HepG2 (cell line): ENCODE data around the gene NME8. TPM values are rescaled to one million over a fixed set of nuclear protein-coding genes. Genes with fewer than 3 reads are reported as not detected.

Source experiments
- ATAC-seq: fragments of 200-7000 bp; cut with Tn5 transposase; 3 replicates; pipeline ENCODE4 v1.9.1; 2020; ENCODE audit warnings: mild to moderate bottlenecking, moderate library complexity
- BruUV-seq: library from RNA; stranded (reverse); fragments of 400-500 nt; replicated peaks from 2 replicates; lab custom pipeline; 2021; lab: Mats Ljungman, UMichigan
- CTCF ChIA-PET: fragments of 300-600 bp; formaldehyde crosslinking; extraction: SDS; loops from one replicate; lab custom pipeline; 2021; ENCODE audit warnings: low total read pairs, inconsistent platforms, low intra/inter-chr PET ratio; lab: Yijun Ruan, JAX
- POLR2A ChIA-PET: fragments of 350-600 bp; sonication (Branson Sonifier 250); formaldehyde crosslinking; loops from one replicate; lab custom pipeline; 2020; ENCODE audit warnings: antibody characterized with exemption, inconsistent platforms; lab: Yijun Ruan, JAX
- DNase-seq: peaks from one replicate; pipeline ENCODE4 v3.0.0-alpha.2; 2015; ENCODE audit warnings: low spot score
- FAIRE-seq: peaks from 3 replicates; lab custom pipeline; 2011; peaks lifted over from hg19 to GRCh38; lab: Jason Lieb, UNC
- H2AFZ ChIP-seq: one replicate; pipeline ENCODE4 v1.6.1; 2011; ENCODE audit warnings: low read length, inconsistent platforms
- H3K27ac ChIP-seq: fragments of 300-600 bp; 3 replicates; pipeline ENCODE4 v1.8.0; 2011; ENCODE audit warnings: mixed run types, mild to moderate bottlenecking, mixed read lengths, low read length, inconsistent platforms; ENCODE audit not compliant: insufficient read depth; ENCODE audit errors: extremely low read length
- H3K27me3 ChIP-seq, 2 experiments: fragments of 200-600 bp in 1 of 2; 2 replicates in 1 of 2; 3 replicates in 1 of 2; pipeline versions ENCODE4 v1.6.0 to v1.8.0; 2011; ENCODE audit warnings: low read length in 2 of 2, mild to moderate bottlenecking in 2 of 2, moderate library complexity in 2 of 2, inconsistent platforms in 1 of 2; ENCODE audit not compliant: insufficient read depth in 2 of 2, control insufficient read depth in 1 of 2
- H3K36me3 ChIP-seq, 2 experiments: fragments of 200-600 bp in 1 of 2; replicated peaks in 1 of 2; 2 replicates in 1 of 2; 3 replicates in 1 of 2; pipeline versions ENCODE4 v1.5.1 to v1.8.0; 2011; ENCODE audit warnings: low read length in 2 of 2, inconsistent platforms in 1 of 2; ENCODE audit not compliant: insufficient read depth in 2 of 2, control insufficient read depth in 1 of 2
- H3K4me1 ChIP-seq: 2 replicates; pipeline ENCODE4 v1.5.1; 2012; ENCODE audit warnings: low read length, inconsistent platforms; ENCODE audit not compliant: insufficient read depth
- H3K4me2 ChIP-seq: 2 replicates; pipeline ENCODE4 v1.6.0; 2011; ENCODE audit warnings: low read depth, low read length, inconsistent platforms
- H3K4me3 ChIP-seq, 3 experiments: fragments of 200-600 bp in 1 of 3; sonication (generic), shearing (Covaris generic) in 1 of 3; replicated peaks in 1 of 3; 2 replicates each; pipeline ENCODE4 v1.5.1; 2011 to 2016; ENCODE audit warnings: low read length in 3 of 3, inconsistent platforms in 2 of 3, low read depth in 2 of 3, mild to moderate bottlenecking in 2 of 3, control low read depth in 1 of 3, mixed read lengths in 1 of 3; ENCODE audit not compliant: insufficient read depth in 1 of 3
- H3K79me2 ChIP-seq: one replicate; pipeline ENCODE4 v1.6.1; 2011; ENCODE audit warnings: low read length, inconsistent platforms; ENCODE audit not compliant: insufficient read depth
- H3K9ac ChIP-seq: 2 replicates; pipeline ENCODE4 v1.6.0; 2011; ENCODE audit warnings: mild to moderate bottlenecking, low read depth, low read length, inconsistent platforms; ENCODE audit not compliant: insufficient read depth
- H3K9me3 ChIP-seq: 2 replicates; pipeline ENCODE4 v1.5.1; 2012; ENCODE audit warnings: mild to moderate bottlenecking, low read length
- H4K20me1 ChIP-seq: 2 replicates; pipeline ENCODE4 v1.6.0; 2011; ENCODE audit warnings: inconsistent platforms, mild to moderate bottlenecking, low read length, moderate library complexity; ENCODE audit not compliant: insufficient read depth
- GFI1 ChIP-seq: sonication (generic); formaldehyde crosslinking; IDR thresholded peaks from 2 replicates; pipeline ENCODE4 v1.5.0; 2020; ENCODE audit warnings: missing genetic modification reagents, mild to moderate bottlenecking, borderline replicate concordance
- NAIF1 ChIP-seq: sonication (generic); formaldehyde crosslinking; IDR thresholded peaks from 2 replicates; pipeline ENCODE4 v1.5.0; 2020; ENCODE audit warnings: mild to moderate bottlenecking, missing genetic modification reagents, borderline replicate concordance
- NCOA2 ChIP-seq: sonication (generic); formaldehyde crosslinking; IDR thresholded peaks from 2 replicates; pipeline ENCODE4 v1.8.0; 2022; ENCODE audit warnings: inconsistent platforms
- POLR2AphosphoS5 ChIP-seq: IDR thresholded peaks from 2 replicates; pipeline ENCODE4 v1.6.1; 2012; ENCODE audit warnings: low read depth, low read length
- PRMT3 ChIP-seq: sonication (generic); formaldehyde crosslinking; IDR thresholded peaks from 2 replicates; pipeline ENCODE4 v1.8.1; 2022; ENCODE audit warnings: low read depth, mild to moderate bottlenecking, moderate library complexity, missing genetic modification reagents, borderline replicate concordance
- RAD21 ChIP-seq: fragments of 450-650 bp; formaldehyde crosslinking; IDR thresholded peaks from 2 replicates; pipeline ENCODE4 v1.5.0; 2020; ENCODE audit warnings: mild to moderate bottlenecking
- RBM22 ChIP-seq: fragments of 200-400 bp; formaldehyde crosslinking; optimal IDR thresholded peaks from 2 replicates; pipeline ENCODE3; 2017; ENCODE audit warnings: mild to moderate bottlenecking, low read length, moderate library complexity
- STAG1 ChIP-seq: sonication (generic); formaldehyde crosslinking; IDR thresholded peaks from 2 replicates; pipeline ENCODE4 v1.4.0; 2020; ENCODE audit warnings: missing genetic modification reagents
- TARDBP ChIP-seq: sonication (generic); formaldehyde crosslinking; IDR thresholded peaks from 2 replicates; pipeline ENCODE4 v1.8.0; 2022; ENCODE audit warnings: mild to moderate bottlenecking, missing genetic modification reagents
- THAP11 ChIP-seq: IDR thresholded peaks from 2 replicates; pipeline ENCODE4 v1.6.1; 2016; ENCODE audit warnings: missing biosample characterization, missing genetic modification reagents
- YY1 ChIP-seq: IDR thresholded peaks from 2 replicates; pipeline ENCODE4 v1.6.1; 2011; ENCODE audit warnings: low read length, low read depth, moderate library complexity, mild to moderate bottlenecking; ENCODE audit not compliant: insufficient read depth, insufficient replicate concordance
- ZBTB20 ChIP-seq: sonication (generic); formaldehyde crosslinking; IDR thresholded peaks from 2 replicates; pipeline ENCODE4 v1.8.1; 2023; ENCODE audit warnings: missing genetic modification reagents, low read depth, mild to moderate bottlenecking, borderline replicate concordance
- ZNF230 ChIP-seq: sonication (generic); formaldehyde crosslinking; IDR thresholded peaks from 2 replicates; pipeline ENCODE4 v1.4.0; 2020; ENCODE audit warnings: mild to moderate bottlenecking, missing genetic modification reagents
- ZNF292 ChIP-seq: sonication (generic); formaldehyde crosslinking; IDR thresholded peaks from 2 replicates; pipeline ENCODE4 v1.8.1; 2022; ENCODE audit warnings: mild to moderate bottlenecking, low read depth, missing genetic modification reagents, borderline replicate concordance
- ZNF431 ChIP-seq: sonication (generic); formaldehyde crosslinking; IDR thresholded peaks from 2 replicates; pipeline ENCODE4 v1.9.0; 2022; ENCODE audit warnings: missing genetic modification reagents, low read depth, mild to moderate bottlenecking, borderline replicate concordance
- ZNF589 ChIP-seq: sonication (generic); formaldehyde crosslinking; conservative IDR thresholded peaks from 2 replicates; pipeline ENCODE4 v1.8.0; 2022; ENCODE audit warnings: mild to moderate bottlenecking, moderate library complexity, missing genetic modification reagents
- ZNF619 ChIP-seq: sonication (generic); formaldehyde crosslinking; IDR thresholded peaks from 2 replicates; pipeline ENCODE4 v1.4.0; 2020; ENCODE audit warnings: mild to moderate bottlenecking, missing genetic modification reagents
- WGBS: methylation state at CpG from one replicate; pipeline ENCODE4 v1.1.6; 2017; ENCODE audit warnings: low lambda C conversion rate; 5-methylcytosine and 5-hydroxymethylcytosine counted together
- in situ Hi-C: cut with HindIII; loops from 2 replicates; pipeline ENCODE4 v1.10.0; 2017; ENCODE audit warnings: low pct_unique_long_range_greater_than_20kb; ENCODE audit not compliant: extremely low pct_ligation_motif_present
- intact Hi-C: fragments of 100-400 bp; cut with micrococcal nuclease; formaldehyde crosslinking; loops from one replicate; pipeline ENCODE4 v1.10.0; 2022; ENCODE audit not compliant: unreplicated experiment
- polyA plus RNA-seq, 8 experiments: library from polyadenylated mRNA; depleted of rRNA in 3 of 8; stranded (reverse) in 7 of 8; unstranded in 1 of 8; fragments of >200 nt; fragmentation: Illumina TruSeq in 4 of 8; extraction: Trizol in 4 of 8; gene quantifications; 2 replicates each; pipeline versions ENCODE4 v1.2.1 to v1.2.3, GENCODE V29; 2011 to 2016; ENCODE audit warnings: low read depth in 4 of 8, missing spikeins in 1 of 8, mixed read lengths in 1 of 8; ENCODE audit not compliant: insufficient read depth in 1 of 8
- total RNA-seq, 5 experiments: library from RNA; depleted of rRNA; stranded (reverse); fragments of >200 nt; fragmentation: Illumina TruSeq; extraction: Trizol; gene quantifications; 2 replicates each; pipeline ENCODE4 v1.2.3, GENCODE V29; 2016; ENCODE audit warnings: low read depth in 1 of 5
- TF ChIP-seq, protein P1 (sequence below): sonication (generic); formaldehyde crosslinking; IDR thresholded peaks from 2 replicates; pipeline ENCODE4 v1.4.0; 2020; ENCODE audit warnings: missing genetic modification reagents
- TF ChIP-seq, protein P2 (sequence below): sonication (generic); formaldehyde crosslinking; IDR thresholded peaks from 2 replicates; pipeline ENCODE4 v1.4.0; 2020; ENCODE audit warnings: mild to moderate bottlenecking, low read depth, missing genetic modification reagents
- TF ChIP-seq, protein P3 (sequence below): sonication (generic); formaldehyde crosslinking; IDR thresholded peaks from 2 replicates; pipeline ENCODE4 v1.4.0; 2020; ENCODE audit warnings: missing genetic modification reagents

NME8 gene
- total and polyA plus RNA-seq, 2 of the 13 experiments (the other 11 are each of a cell fraction or from before 2014, with no cell fraction given): not detected

DNA sequence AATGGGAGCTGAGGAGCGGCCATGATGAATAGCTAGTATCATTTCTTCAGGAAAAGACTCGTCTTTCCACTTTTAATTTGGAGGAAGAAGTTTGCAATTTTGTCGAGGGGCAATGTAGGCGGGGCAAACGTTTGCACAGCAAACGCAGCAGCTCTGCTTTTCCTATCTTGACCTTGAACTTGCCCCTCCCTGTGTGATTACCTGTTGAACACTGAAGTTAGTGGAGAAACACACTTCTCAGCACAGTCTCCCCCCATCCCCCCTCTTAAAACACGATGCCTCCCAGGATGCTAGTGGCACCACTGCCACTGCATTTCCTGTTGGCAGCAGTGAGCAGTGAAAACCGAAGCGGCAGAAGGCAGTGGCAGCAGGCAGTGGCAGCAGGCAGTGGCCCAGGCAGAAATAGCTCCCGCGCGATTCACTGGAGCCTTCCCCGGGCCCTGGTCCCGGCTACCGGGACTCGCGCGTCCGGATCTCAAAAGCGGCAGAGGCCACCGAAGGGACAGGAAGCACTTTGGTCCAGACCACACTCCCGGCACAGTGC, 72.0 kb downstream of the NME8 start, which contains the start of gene EPDR1:
Gene EPDR1 (plus strand): TSS at position 336 of the 544 bp plus-strand sequence. CDS start 300 bp downstream, outside the sequence.
- ATAC-seq (peak; percentile 64), DNase-seq (peak; percentile 74), FAIRE-seq (no peak)
- peaks cover 36% of the 10 kb centered on the region for H3K79me2 ChIP-seq
- H3K4me1 ChIP-seq: peaks cover 68% of the 10 kb centered on the region
- in situ Hi-C loops (loop anchor here (25.0 kb wide), 1 partner anchor 417 kb away; no protein-coding TSS in a partner anchor), intact Hi-C loops (no loop called here)
- H3K36me3 ChIP-seq: peaks cover 2 to 7% of the 10 kb centered on the region in 2 experiments; a peak in 2 of 5 replicates
- BruUV-seq: no TSS peak
- no peaks in the 10 kb centered on the region for H3K27me3 ChIP-seq
- 8% methylated on average over 20 of the region's 22 CpGs for WGBS
- H3K9me3 ChIP-seq: peaks cover 12% of the 10 kb centered on the region
- ChIA-PET CTCF (no interaction called here), POLR2A (interaction anchor here (0.8 to 3.7 kb wide), 6 partner anchors 11 to 257 kb away, joined by 3 to 68 read pairs (median 10); partner anchors contain the start of gene STARD3NL)
- no peak within 1 kb of the TSS for H2AFZ ChIP-seq
- peak within 1 kb of the TSS; percentile 90 for H3K4me2 ChIP-seq
- H3K4me3 ChIP-seq: peak within 1 kb of the TSS; percentile 79 to 91 (median 87)
- H3K27ac ChIP-seq: peak within 1 kb of the TSS; percentile 89
- peaks cover 4% of the 10 kb centered on the region; the same call in 1 of the 2 replicates for H4K20me1 ChIP-seq
- H3K9ac ChIP-seq: peak within 1 kb of the TSS; percentile 97
- TF ChIP-seq, protein P1, sequence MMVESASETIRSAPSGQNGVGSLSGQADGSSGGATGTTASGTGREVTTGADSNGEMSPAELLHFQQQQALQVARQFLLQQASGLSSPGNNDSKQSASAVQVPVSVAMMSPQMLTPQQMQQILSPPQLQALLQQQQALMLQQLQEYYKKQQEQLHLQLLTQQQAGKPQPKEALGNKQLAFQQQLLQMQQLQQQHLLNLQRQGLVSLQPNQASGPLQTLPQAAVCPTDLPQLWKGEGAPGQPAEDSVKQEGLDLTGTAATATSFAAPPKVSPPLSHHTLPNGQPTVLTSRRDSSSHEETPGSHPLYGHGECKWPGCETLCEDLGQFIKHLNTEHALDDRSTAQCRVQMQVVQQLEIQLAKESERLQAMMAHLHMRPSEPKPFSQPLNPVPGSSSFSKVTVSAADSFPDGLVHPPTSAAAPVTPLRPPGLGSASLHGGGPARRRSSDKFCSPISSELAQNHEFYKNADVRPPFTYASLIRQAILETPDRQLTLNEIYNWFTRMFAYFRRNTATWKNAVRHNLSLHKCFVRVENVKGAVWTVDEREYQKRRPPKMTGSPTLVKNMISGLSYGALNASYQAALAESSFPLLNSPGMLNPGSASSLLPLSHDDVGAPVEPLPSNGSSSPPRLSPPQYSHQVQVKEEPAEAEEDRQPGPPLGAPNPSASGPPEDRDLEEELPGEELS: peak; percentile 7; the same call in 1 of the 2 replicates
- peak; percentile 13; the same call in 1 of the 2 replicates for TF ChIP-seq ZNF292 (CRISPR knock-in tag)
- TF ChIP-seq, protein P2, sequence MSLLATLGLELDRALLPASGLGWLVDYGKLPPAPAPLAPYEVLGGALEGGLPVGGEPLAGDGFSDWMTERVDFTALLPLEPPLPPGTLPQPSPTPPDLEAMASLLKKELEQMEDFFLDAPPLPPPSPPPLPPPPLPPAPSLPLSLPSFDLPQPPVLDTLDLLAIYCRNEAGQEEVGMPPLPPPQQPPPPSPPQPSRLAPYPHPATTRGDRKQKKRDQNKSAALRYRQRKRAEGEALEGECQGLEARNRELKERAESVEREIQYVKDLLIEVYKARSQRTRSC: no peak
- no peak for TF ChIP-seq ZNF431
- TF ChIP-seq ZNF230 (CRISPR knock-in tag): no peak
- TF ChIP-seq YY1: peak; percentile 27
- 0 out of 2 replicates have a peak, but pooled peaks have one; percentile 40 for TF ChIP-seq TARDBP (CRISPR knock-in tag)
- TF ChIP-seq RBM22: no peak
- TF ChIP-seq THAP11 (CRISPR knock-in tag): 0 out of 2 replicates have a peak, but pooled peaks have one; percentile 16
- 0 out of 2 replicates have a peak, but pooled peaks have one; percentile 14 for TF ChIP-seq NCOA2 (CRISPR knock-in tag)
- no peak; the same call in 1 of the 2 replicates for TF ChIP-seq ZNF619
- TF ChIP-seq ZNF589: 0 out of 2 replicates have a peak, but pooled peaks have one; percentile 4
- TF ChIP-seq PRMT3: 0 out of 2 replicates have a peak, but pooled peaks have one; percentile 7
- TF ChIP-seq, protein P3, sequence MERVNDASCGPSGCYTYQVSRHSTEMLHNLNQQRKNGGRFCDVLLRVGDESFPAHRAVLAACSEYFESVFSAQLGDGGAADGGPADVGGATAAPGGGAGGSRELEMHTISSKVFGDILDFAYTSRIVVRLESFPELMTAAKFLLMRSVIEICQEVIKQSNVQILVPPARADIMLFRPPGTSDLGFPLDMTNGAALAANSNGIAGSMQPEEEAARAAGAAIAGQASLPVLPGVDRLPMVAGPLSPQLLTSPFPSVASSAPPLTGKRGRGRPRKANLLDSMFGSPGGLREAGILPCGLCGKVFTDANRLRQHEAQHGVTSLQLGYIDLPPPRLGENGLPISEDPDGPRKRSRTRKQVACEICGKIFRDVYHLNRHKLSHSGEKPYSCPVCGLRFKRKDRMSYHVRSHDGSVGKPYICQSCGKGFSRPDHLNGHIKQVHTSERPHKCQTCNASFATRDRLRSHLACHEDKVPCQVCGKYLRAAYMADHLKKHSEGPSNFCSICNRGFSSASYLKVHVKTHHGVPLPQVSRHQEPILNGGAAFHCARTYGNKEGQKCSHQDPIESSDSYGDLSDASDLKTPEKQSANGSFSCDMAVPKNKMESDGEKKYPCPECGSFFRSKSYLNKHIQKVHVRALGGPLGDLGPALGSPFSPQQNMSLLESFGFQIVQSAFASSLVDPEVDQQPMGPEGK (CRISPR knock-in tag): peak; percentile 25; the same call in 1 of the 2 replicates
- TF ChIP-seq RAD21: peak; percentile 50
- no peak for TF ChIP-seq NAIF1 (CRISPR knock-in tag)
- TF ChIP-seq POLR2AphosphoS5: peak; percentile 58
- TF ChIP-seq ZBTB20 (CRISPR knock-in tag): 0 out of 2 replicates have a peak, but pooled peaks have one; percentile 11
- 0 out of 2 replicates have a peak, but pooled peaks have one; percentile 20 for TF ChIP-seq GFI1
- TF ChIP-seq STAG1 (CRISPR knock-in tag): peak; percentile 8; the same call in 1 of the 2 replicates
